HG03196 (cell line): ENCODE measurements around the gene SS18L1.

Source experiments
- ATAC-seq: cut with Tn5 transposase; IDR thresholded peaks from one replicate; pipeline ENCODE4 v1.9.1; 2021; ENCODE audit not compliant: unreplicated experiment

The SS18L1 gene

DNA sequence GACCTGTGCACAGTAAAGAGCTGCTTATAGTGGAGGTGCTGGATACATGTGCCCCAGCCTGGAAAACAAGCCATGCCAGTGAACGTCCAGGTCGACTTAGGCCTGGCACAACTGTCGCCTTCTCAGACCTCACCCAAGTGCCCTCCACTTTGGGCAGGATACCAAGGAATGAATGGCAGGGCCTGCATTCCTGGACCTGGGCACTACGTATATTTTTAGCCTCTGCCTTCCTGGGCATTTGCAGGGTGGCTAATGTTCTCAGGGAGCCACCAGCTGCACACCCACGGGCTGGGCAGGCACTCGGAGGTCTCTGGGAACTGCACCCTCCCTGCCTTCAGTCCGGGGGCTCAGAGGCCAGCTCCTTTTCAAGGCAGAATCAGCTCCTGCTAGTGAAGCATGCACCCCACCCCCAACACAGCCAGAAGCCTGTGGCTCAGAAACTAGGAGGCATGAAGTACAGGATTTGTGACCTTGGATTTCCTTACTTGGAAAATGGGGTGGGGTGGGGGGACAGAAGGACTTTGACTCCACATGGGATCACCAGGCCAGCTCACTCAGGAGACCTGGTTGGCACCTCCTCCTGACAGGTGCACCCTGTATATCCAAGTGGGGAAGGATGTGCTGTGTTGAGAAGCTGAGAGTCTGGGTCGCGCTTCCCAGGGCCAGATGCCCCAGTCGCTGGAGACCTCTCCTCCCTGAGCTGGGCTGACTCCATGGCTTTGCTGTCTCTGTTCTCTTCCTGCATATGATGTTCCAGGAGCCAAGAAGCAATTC, 23.8 kb upstream of the SS18L1 start:
- no peak for ATAC-seq

DNA sequence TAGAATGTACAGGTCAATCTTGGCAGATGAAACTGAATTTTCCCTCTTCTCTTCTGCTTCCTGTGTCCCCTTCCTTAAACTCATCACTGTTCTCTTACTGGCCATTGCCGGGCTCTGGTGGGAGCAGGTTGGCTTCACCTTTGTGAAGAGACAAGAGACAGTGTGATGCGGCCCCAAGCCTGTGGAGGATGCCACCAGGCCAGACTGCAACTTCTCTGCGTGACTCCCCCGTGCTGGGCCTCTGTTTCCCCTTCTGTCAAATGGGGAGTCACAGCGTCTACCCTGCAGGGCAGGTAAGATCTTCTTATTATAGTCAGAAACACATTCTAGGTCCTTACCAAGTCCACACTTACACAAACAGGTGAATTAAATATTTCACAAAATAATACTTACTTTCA, 23.2 kb upstream of the SS18L1 start:
- ATAC-seq = no peak

DNA sequence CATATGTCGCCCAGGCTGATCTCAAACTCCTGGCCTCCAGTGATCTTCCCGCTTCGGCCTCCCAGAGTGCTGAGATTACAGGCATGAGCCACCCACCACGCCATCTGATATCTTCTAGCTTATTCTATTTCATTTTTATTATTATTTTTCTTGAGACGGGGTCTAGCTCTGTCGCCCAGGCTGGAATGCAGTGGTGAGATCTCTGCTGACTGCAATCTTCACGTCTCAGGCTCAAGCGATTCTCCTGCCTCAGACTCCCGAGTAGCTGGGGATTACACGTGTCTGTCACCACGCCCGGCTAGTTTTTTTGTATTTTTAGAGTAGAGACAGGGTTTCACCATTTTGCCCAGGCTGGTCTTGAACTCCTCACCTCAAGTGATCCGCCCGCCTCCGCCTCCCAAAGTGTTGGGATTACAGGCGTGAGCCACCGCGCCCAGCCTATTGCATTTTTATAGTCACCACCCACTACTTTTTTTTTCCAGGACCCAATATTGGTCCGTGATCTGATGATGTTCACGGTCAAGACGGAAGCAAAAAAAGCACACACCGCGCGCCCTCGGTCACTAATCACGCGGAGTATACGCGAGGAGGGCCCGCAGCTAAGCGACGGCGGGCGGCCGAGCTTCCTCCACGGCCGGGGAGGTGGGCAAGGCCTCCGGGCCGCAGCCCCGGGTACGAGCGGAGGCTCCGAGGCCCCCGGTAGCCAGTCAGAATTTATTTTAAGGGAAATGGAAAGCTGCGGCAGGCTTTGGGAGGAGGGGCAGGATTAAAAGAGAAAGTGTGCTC, 22.4 kb upstream of the SS18L1 start:
- peak; percentile 9 for ATAC-seq

GRCh38 chr20:62121776-62122653, 21.6 kb upstream of the SS18L1 start, which contains the start of gene LSM14B:
TSS of gene LSM14B (plus strand) at chr20:62122475. CDS start at chr20:62122667, 192 bp downstream.
- peak; percentile 72 for ATAC-seq

DNA sequence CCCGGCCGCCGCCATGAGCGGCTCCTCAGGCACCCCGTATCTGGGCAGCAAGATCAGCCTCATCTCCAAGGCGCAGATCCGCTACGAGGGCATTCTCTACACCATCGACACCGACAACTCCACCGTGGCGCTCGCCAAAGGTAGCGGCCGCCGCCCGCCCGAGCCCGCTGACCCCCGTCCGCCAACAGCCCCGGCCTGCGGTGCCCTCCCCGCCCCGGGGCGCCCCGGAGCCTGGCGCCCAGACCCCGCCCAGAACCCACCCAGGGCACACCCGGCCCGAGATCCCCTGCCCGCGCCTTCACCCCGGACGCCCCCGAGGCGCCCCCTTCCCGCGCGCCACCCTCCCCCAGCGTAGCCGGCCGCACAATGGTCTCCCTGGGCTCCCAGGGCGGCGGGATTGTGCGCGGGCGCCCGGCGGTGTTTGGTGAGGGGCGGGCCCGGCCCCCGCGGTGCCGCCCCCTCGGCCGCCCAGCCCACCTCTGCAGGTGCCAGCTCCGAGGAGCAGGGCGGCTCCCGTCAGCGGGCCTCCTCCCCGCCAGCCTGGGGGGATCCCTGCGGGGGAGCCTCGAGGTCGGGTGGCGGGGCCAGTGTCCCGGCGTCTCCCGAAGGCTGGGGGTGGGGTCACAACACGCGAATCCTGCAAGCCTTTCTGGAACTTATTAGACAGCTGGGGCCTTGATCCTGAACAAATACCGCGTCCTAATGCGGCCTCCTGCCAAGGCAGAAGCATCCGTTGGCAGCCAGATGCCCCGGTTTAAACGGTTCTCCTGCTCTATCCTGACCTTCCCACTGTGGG, 20.7 kb upstream of the SS18L1 start:
- no peak for ATAC-seq

DNA sequence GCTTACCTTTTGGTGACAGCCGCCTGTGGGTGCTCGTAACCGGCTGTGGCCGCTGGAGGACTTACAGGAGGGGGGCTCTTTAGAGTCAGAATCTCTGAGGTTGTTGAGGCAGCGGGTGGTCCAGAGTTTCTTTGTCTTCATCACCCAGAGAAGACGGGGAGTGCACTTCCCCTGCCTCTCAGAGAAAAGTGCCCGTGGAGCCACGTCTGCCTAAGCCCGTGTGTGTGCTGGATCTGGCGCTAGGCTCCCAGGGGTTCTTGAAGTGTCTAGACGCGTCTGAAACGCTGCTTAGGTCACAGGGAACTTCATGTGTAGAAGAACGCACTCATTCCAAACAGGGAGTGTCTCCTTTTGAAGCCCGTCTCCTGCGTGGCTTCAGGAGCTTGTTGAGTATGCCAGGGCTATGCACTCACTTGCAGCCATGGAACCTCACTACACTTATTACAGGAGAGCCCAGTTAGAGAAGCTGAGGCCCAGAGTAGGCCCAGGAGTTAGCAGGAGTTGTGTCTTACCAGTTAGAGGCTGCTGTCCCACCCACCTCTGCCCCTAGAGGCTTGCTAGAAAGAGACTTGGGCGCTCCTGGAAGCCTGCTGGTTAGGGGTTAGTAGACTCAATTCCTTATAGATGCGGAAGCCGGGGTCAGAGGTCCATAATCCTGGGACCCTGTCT, 20.0 kb upstream of the SS18L1 start:
- no peak for ATAC-seq

GRCh38 chr20:62126141-62126540, 17.4 kb upstream of the SS18L1 start:
- no peak for ATAC-seq

GRCh38 chr20:62127799-62128198, 15.8 kb upstream of the SS18L1 start:
- ATAC-seq = no peak

DNA sequence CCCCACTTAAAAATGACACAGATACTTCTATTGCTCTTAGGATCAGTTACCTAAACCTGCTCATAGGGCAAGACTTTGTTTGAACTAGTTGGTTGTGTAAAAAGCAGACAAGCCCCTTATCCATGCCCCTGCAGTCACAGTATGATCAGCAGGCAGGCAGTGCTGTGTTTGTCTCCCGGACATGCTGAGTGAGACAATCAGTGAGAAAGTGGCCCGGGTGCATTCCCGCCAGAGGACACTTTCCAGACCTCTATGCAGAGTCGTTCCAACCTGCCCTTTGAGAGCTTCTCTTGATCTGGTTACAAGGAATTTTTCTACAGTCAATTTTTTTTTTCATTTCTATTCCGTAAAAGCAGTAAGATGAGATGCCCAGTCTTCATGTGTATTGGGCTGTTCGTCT, 15.1 kb upstream of the SS18L1 start:
- no peak for ATAC-seq

- ATAC-seq = no peak
Observed at GRCh38 chr20:62129731-62130531, 13.6 kb upstream of the SS18L1 start.

DNA sequence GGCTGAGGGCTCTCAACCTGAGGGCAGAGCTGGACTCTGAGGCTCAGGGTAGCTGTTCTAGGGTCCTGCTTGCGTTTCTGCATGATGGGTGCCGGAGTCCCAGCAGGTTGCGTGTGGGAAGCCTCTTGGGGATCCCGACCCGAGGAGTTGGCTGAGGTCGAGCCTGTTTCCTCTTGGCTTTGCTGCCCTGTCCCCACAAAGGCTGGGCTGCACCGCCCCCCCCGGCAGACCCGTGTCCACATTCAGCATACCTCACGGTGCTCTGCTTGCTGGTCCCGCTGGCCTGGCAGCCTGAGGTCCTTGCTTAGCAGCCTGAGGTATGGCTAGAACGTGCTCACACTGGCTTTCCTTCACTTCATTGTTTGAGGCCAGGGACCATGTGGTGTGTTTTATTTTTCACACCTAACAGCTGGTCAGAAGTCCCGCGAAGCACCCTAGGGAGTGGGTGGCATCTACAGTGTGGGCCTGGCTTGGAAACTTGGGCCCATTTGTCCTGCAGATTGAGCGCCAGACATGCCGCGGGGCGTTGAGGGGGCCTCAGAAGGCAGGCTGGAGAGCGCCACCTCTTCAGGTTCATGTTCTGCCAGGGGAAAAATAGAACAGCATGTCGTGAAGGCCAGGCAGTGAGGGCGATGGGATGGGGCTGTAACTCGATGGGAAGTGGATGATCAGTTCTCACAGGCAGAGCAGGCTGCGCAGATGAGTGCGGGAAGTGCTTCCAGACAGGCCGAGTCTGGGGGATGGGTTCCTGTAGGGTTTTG, 11.8 kb upstream of the SS18L1 start:
- no peak for ATAC-seq

DNA sequence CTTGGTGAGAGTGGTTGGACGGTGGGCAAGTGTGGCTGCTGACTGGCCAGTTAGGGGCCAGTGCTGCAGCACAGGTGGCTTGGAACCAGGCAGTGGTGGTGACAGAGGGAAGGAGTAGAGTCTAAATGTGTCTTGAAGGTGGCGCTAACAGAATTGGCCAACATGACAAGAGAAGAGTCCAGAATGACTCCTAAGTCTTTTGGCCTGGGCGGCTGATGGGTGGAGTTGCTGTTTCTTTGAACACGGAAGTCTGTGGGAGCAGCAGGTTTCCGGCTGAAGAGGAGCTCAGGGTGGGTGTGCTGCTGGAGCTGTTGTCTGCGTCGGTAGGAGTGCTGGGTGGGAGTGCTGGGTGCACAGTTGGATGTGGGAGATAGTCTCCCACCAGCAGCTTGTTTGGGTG, 11.1 kb upstream of the SS18L1 start:
- ATAC-seq = no peak

DNA sequence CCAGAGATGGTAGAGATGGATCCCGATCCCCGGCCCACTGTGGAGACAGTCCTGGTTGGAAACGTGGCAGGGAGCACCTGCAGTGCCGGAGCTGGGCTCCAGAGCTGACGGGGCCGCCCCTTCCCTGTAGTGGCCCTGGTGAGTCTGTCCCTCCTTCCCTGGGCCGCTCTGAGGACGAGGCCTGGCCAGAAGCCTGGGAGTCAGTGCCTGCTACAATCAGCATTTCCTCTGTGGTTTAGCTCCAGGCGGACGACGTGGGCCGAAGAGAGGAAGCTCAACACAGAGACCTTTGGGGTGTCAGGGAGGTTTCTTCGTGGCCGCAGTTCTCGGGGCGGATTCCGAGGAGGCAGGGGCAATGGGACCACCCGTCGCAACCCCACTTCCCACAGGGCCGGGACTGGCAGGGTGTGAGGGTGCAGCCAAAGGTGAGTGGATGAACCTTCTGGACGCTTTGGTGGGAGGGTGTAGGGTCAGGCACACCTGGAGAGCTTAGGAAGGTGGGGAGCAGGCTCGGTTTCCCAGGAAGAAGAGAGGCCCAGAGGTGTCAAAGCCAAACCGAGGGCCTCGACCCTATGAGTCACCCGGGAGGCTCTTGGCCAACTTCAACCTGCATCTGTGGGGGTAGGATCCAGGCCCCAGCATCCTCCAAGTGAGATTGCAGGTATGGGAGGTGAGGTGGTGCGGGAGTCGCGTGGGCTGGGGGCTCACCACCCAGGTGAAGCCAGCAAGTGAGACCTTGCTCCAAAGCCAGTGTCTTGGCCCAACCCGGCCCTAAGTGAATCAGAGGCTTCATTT, 10.3 kb upstream of the SS18L1 start:
- no peak for ATAC-seq

GRCh38 chr20:62133864-62134263, 9.7 kb upstream of the SS18L1 start:
- no peak for ATAC-seq

- ATAC-seq = no peak
Observed at GRCh38 chr20:62134735-62135231, 8.8 kb upstream of the SS18L1 start.

GRCh38 chr20:62135573-62136266, 7.8 kb upstream of the SS18L1 start:
- no peak for ATAC-seq
